HepG2 (cell line): ENCODE data around the gene USP10. TPM values are rescaled to one million over a fixed set of nuclear protein-coding genes. Genes with fewer than 3 reads are reported as not detected.
A peak's percentile ranks its signal among the peaks of the same experiment; 100 is the strongest.

ENCODE experiments used
- ATAC-seq: fragments of 200-7000 bp; cut with Tn5 transposase; 3 replicates; pipeline ENCODE4 v1.9.1; 2020; ENCODE audit warnings: mild to moderate bottlenecking, moderate library complexity
- BruUV-seq: library from RNA; stranded (reverse); fragments of 400-500 nt; replicated peaks from 2 replicates; lab custom pipeline; 2021; lab: Mats Ljungman, UMichigan
- CTCF ChIA-PET: fragments of 300-600 bp; formaldehyde crosslinking; extraction: SDS; loops from one replicate; lab custom pipeline; 2021; ENCODE audit warnings: low total read pairs, inconsistent platforms, low intra/inter-chr PET ratio; lab: Yijun Ruan, JAX
- POLR2A ChIA-PET: fragments of 350-600 bp; sonication (Branson Sonifier 250); formaldehyde crosslinking; loops from one replicate; lab custom pipeline; 2020; ENCODE audit warnings: antibody characterized with exemption, inconsistent platforms; lab: Yijun Ruan, JAX
- DNase-seq: peaks from one replicate; pipeline ENCODE4 v3.0.0-alpha.2; 2015; ENCODE audit warnings: low spot score
- FAIRE-seq: peaks from 3 replicates; lab custom pipeline; 2011; peaks lifted over from hg19 to GRCh38; lab: Jason Lieb, UNC
- H2AFZ ChIP-seq: one replicate; pipeline ENCODE4 v1.6.1; 2011; ENCODE audit warnings: low read length, inconsistent platforms
- H3K27ac ChIP-seq: fragments of 300-600 bp; 3 replicates; pipeline ENCODE4 v1.8.0; 2011; ENCODE audit warnings: mixed run types, mild to moderate bottlenecking, mixed read lengths, low read length, inconsistent platforms; ENCODE audit not compliant: insufficient read depth; ENCODE audit errors: extremely low read length
- H3K27me3 ChIP-seq, 2 experiments: fragments of 200-600 bp in 1 of 2; 2 replicates in 1 of 2; 3 replicates in 1 of 2; pipeline versions ENCODE4 v1.6.0 to v1.8.0; 2011; ENCODE audit warnings: low read length in 2 of 2, mild to moderate bottlenecking in 2 of 2, moderate library complexity in 2 of 2, inconsistent platforms in 1 of 2; ENCODE audit not compliant: insufficient read depth in 2 of 2, control insufficient read depth in 1 of 2
- H3K36me3 ChIP-seq, 2 experiments: fragments of 200-600 bp in 1 of 2; replicated peaks in 1 of 2; 2 replicates in 1 of 2; 3 replicates in 1 of 2; pipeline versions ENCODE4 v1.5.1 to v1.8.0; 2011; ENCODE audit warnings: low read length in 2 of 2, inconsistent platforms in 1 of 2; ENCODE audit not compliant: insufficient read depth in 2 of 2, control insufficient read depth in 1 of 2
- H3K4me1 ChIP-seq: 2 replicates; pipeline ENCODE4 v1.5.1; 2012; ENCODE audit warnings: low read length, inconsistent platforms; ENCODE audit not compliant: insufficient read depth
- H3K4me2 ChIP-seq: 2 replicates; pipeline ENCODE4 v1.6.0; 2011; ENCODE audit warnings: low read depth, low read length, inconsistent platforms
- H3K4me3 ChIP-seq, 3 experiments: fragments of 200-600 bp in 1 of 3; sonication (generic), shearing (Covaris generic) in 1 of 3; replicated peaks in 1 of 3; 2 replicates each; pipeline ENCODE4 v1.5.1; 2011 to 2016; ENCODE audit warnings: low read length in 3 of 3, inconsistent platforms in 2 of 3, low read depth in 2 of 3, mild to moderate bottlenecking in 2 of 3, control low read depth in 1 of 3, mixed read lengths in 1 of 3; ENCODE audit not compliant: insufficient read depth in 1 of 3
- H3K79me2 ChIP-seq: one replicate; pipeline ENCODE4 v1.6.1; 2011; ENCODE audit warnings: low read length, inconsistent platforms; ENCODE audit not compliant: insufficient read depth
- H3K9ac ChIP-seq: 2 replicates; pipeline ENCODE4 v1.6.0; 2011; ENCODE audit warnings: mild to moderate bottlenecking, low read depth, low read length, inconsistent platforms; ENCODE audit not compliant: insufficient read depth
- H3K9me3 ChIP-seq: 2 replicates; pipeline ENCODE4 v1.5.1; 2012; ENCODE audit warnings: mild to moderate bottlenecking, low read length
- H4K20me1 ChIP-seq: 2 replicates; pipeline ENCODE4 v1.6.0; 2011; ENCODE audit warnings: inconsistent platforms, mild to moderate bottlenecking, low read length, moderate library complexity; ENCODE audit not compliant: insufficient read depth
- AGO2 ChIP-seq: fragments of 200-400 bp; formaldehyde crosslinking; optimal IDR thresholded peaks from 2 replicates; pipeline ENCODE3; 2017; ENCODE audit warnings: mild to moderate bottlenecking, low read depth, low read length, moderate library complexity
- MTA3 ChIP-seq: sonication (generic); formaldehyde crosslinking; IDR thresholded peaks from 2 replicates; pipeline ENCODE4 v1.4.0; 2020; ENCODE audit warnings: missing genetic modification reagents
- POLR2A ChIP-seq, 2 experiments: IDR thresholded peaks; 2 replicates each; pipeline ENCODE4 v1.6.1; 2011; ENCODE audit warnings: low read depth in 2 of 2, low read length in 2 of 2, mild to moderate bottlenecking in 1 of 2, moderate library complexity in 1 of 2; ENCODE audit not compliant: insufficient read depth in 1 of 2
- RBM22 ChIP-seq: fragments of 200-400 bp; formaldehyde crosslinking; optimal IDR thresholded peaks from 2 replicates; pipeline ENCODE3; 2017; ENCODE audit warnings: mild to moderate bottlenecking, low read length, moderate library complexity
- STAG1 ChIP-seq: sonication (generic); formaldehyde crosslinking; IDR thresholded peaks from 2 replicates; pipeline ENCODE4 v1.4.0; 2020; ENCODE audit warnings: missing genetic modification reagents
- ZFP62 ChIP-seq: sonication (generic); formaldehyde crosslinking; IDR thresholded peaks from 2 replicates; pipeline ENCODE4 v1.4.0; 2020; ENCODE audit warnings: missing genetic modification reagents
- ZNF552 ChIP-seq: sonication (generic); formaldehyde crosslinking; IDR thresholded peaks from 2 replicates; pipeline ENCODE4 v1.9.0; 2022; ENCODE audit warnings: missing genetic modification reagents, mild to moderate bottlenecking, borderline replicate concordance
- ZNF772 ChIP-seq: sonication (generic); formaldehyde crosslinking; IDR thresholded peaks from 2 replicates; pipeline ENCODE4 v1.5.0; 2020; ENCODE audit warnings: mild to moderate bottlenecking, missing genetic modification reagents
- WGBS: methylation state at CpG from one replicate; pipeline ENCODE4 v1.1.6; 2017; ENCODE audit warnings: low lambda C conversion rate; 5-methylcytosine and 5-hydroxymethylcytosine counted together
- in situ Hi-C: cut with HindIII; loops from 2 replicates; pipeline ENCODE4 v1.10.0; 2017; ENCODE audit warnings: low pct_unique_long_range_greater_than_20kb; ENCODE audit not compliant: extremely low pct_ligation_motif_present
- intact Hi-C: fragments of 100-400 bp; cut with micrococcal nuclease; formaldehyde crosslinking; loops from one replicate; pipeline ENCODE4 v1.10.0; 2022; ENCODE audit not compliant: unreplicated experiment
- polyA plus RNA-seq, 8 experiments: library from polyadenylated mRNA; depleted of rRNA in 3 of 8; stranded (reverse) in 7 of 8; unstranded in 1 of 8; fragments of >200 nt; fragmentation: Illumina TruSeq in 4 of 8; extraction: Trizol in 4 of 8; gene quantifications; 2 replicates each; pipeline versions ENCODE4 v1.2.1 to v1.2.3, GENCODE V29; 2011 to 2016; ENCODE audit warnings: low read depth in 4 of 8, missing spikeins in 1 of 8, mixed read lengths in 1 of 8; ENCODE audit not compliant: insufficient read depth in 1 of 8
- total RNA-seq, 5 experiments: library from RNA; depleted of rRNA; stranded (reverse); fragments of >200 nt; fragmentation: Illumina TruSeq; extraction: Trizol; gene quantifications; 2 replicates each; pipeline ENCODE4 v1.2.3, GENCODE V29; 2016; ENCODE audit warnings: low read depth in 1 of 5
- TF ChIP-seq, protein P1 (sequence below): IDR thresholded peaks from 2 replicates; pipeline ENCODE4 v1.6.1; 2016; ENCODE audit warnings: control low read depth
- TF ChIP-seq, protein P2 (sequence below): sonication (generic); formaldehyde crosslinking; IDR thresholded peaks from 2 replicates; pipeline ENCODE4 v1.8.1; 2023; ENCODE audit warnings: missing genetic modification reagents, mild to moderate bottlenecking, borderline replicate concordance

Gene USP10
- total and polyA plus RNA-seq, 2 of the 13 experiments (the other 11 are each of a cell fraction or from before 2014, with no cell fraction given) = 79.1 to 122 TPM

DNA sequence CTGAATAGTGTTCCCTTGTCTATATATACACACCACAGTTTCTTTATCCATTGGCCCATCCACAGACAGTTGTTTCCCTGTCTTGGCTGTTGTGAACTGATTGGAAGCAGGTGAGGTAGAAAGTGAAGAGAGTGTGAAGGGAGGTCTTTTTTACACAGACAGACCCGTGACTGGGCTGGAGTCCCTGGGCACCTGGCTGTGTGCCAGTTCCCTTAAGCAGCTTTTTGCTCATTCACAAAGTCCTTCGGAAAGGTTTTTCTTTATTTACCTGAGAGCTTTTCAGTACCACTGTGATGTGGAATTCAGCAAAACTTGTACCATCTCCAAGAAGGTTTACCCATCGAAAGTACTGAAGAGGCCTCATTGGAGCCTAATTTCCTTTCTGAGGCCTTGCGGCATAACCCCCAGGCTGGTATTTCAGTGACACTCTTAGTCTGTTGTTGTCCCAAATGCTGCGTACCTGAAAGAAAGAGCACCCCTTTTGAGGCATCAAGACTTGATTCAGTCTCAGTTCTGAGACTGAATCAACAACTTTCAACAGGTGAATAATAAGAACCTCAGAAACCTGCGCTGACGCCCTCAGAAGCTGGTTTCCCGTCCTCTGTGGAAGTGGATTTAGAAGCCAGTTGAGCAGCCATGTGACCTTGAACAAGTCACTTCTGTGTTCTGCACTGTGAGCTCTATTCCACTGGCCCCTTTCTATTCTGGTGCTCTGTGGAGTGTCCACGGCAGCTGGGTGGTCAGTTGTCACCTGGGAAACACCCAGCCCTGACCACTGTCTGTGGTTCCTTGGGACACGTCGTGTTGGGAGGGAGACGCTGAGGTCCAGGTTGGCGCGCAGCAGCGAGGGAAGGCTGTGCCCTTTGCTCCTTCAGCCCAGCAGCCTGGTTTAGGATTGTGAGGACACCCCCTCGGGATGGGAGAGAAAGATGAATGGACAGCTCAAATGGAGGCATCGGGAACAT, 66.1 kb downstream of the USP10 start:
- POLR2A ChIA-PET = no interaction called here
- in situ Hi-C loops = no loop called here
- CTCF ChIA-PET = no interaction called here

More for the DNA sequence above, 66.1 kb downstream of the USP10 start:
- H3K79me2 ChIP-seq = peaks cover under 1% of the 10 kb centered on the region
- intact Hi-C loops = no loop called here
- peaks cover 3% of the 10 kb centered on the region for H3K4me1 ChIP-seq
- no peak overlapping the region for H2AFZ ChIP-seq
- peaks cover 15% of the 10 kb centered on the region for H4K20me1 ChIP-seq
- no peak overlapping the region for H3K4me2 ChIP-seq
- TF ChIP-seq ZNF772 (CRISPR knock-in tag) = no peak
- TF ChIP-seq POLR2A (IDR thresholded peaks at IDR 0.05; ENCODE audit: insufficient read depth in 1 of 2, low read depth in 2 of 2, low read length in 2 of 2) = 0 out of 4 replicates have a peak, but pooled peaks of 1 of the 2 experiments have one; percentile 24
- TF ChIP-seq ZFP62 (CRISPR knock-in tag) = no peak
- peak; percentile 79 for TF ChIP-seq RBM22
- TF ChIP-seq, protein P1, sequence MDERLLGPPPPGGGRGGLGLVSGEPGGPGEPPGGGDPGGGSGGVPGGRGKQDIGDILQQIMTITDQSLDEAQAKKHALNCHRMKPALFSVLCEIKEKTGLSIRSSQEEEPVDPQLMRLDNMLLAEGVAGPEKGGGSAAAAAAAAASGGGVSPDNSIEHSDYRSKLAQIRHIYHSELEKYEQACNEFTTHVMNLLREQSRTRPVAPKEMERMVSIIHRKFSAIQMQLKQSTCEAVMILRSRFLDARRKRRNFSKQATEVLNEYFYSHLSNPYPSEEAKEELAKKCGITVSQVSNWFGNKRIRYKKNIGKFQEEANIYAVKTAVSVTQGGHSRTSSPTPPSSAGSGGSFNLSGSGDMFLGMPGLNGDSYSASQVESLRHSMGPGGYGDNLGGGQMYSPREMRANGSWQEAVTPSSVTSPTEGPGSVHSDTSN (CRISPR knock-in tag) = no peak
- peak; percentile 23 for TF ChIP-seq AGO2
- TF ChIP-seq, protein P2, sequence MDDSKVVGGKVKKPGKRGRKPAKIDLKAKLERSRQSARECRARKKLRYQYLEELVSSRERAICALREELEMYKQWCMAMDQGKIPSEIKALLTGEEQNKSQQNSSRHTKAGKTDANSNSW (CRISPR knock-in tag) = no peak
- TF ChIP-seq STAG1 (CRISPR knock-in tag) = no peak
- no peak for TF ChIP-seq ZNF552 (CRISPR knock-in tag)
- no peak for TF ChIP-seq MTA3 (CRISPR knock-in tag)
- no peaks in the 10 kb centered on the region for H3K9me3 ChIP-seq
- no peak for FAIRE-seq
- no peaks in the 10 kb centered on the region for H3K27me3 ChIP-seq
- peak; percentile 37; the same call in 2 of the 3 replicates for ATAC-seq
- no peak overlapping the region for H3K9ac ChIP-seq
- H3K27ac ChIP-seq = no peak overlapping the region
- WGBS = 94% methylated on average over 17 of the region's 17 CpGs
- no TSS peak for BruUV-seq
- H3K4me3 ChIP-seq = no peak overlapping the region
- peaks cover 47 to 84% of the 10 kb centered on the region in 2 experiments for H3K36me3 ChIP-seq
- no peak for DNase-seq
